GM06990 (cell line): Measurements from ENCODE around the gene MAGI1.
"Not testable (repeated sequence)": the region's sequence is repeated elsewhere in the genome, so short reads cannot be mapped to it uniquely, and the experiment has no call there.

ENCODE experiments used
- DNase-seq: peaks from one replicate; pipeline ENCODE4 v3.0.0-alpha.2; 2011; ENCODE audit not compliant: insufficient read length; ENCODE audit errors: extremely low read depth
- H3K27me3 ChIP-seq: replicated peaks from 2 replicates; pipeline ENCODE4 v1.6.0; 2011; ENCODE audit warnings: low read length; ENCODE audit not compliant: control insufficient read depth, insufficient read depth
- H3K36me3 ChIP-seq: 2 replicates; pipeline ENCODE4 v1.5.1; 2011; ENCODE audit warnings: low read length; ENCODE audit not compliant: control insufficient read depth, insufficient read depth
- H3K4me3 ChIP-seq: replicated peaks from 2 replicates; pipeline ENCODE4 v1.5.1; 2011; ENCODE audit warnings: low read depth, mild to moderate bottlenecking, control low read depth, low read length
- CTCF ChIP-seq: IDR thresholded peaks from 2 replicates; pipeline ENCODE4 v1.5.1; 2011; ENCODE audit warnings: low read length, control low read depth, mild to moderate bottlenecking, inconsistent platforms; ENCODE audit not compliant: insufficient read depth, poor library complexity, severe bottlenecking

The MAGI1 gene

GRCh38 chr3:66048051-66048395, 9.3 kb upstream of the MAGI1 start:
- no peaks in the 10 kb centered on the region for H3K36me3 ChIP-seq
- no peak for DNase-seq
- no peak for TF ChIP-seq CTCF
- no peaks in the 10 kb centered on the region for H3K27me3 ChIP-seq
- no peak overlapping the region for H3K4me3 ChIP-seq

GRCh38 chr3:66047311-66048050, 8.8 kb upstream of the MAGI1 start:
- Histone ChIP-seq H3K4me3 (no peak overlapping the region), H3K27me3 (no peaks in the 10 kb centered on the region), H3K36me3 (no peaks in the 10 kb centered on the region)
- TF ChIP-seq CTCF, result no peak
- DNase-seq, result no peak

GRCh38 chr3:66046321-66046720, 7.6 kb upstream of the MAGI1 start:
- not testable (repeated sequence) for H3K4me3 ChIP-seq, H3K27me3 ChIP-seq, H3K36me3 ChIP-seq, DNase-seq

- H3K27me3 ChIP-seq, result no peaks in the 10 kb centered on the region; the same call in none of the 2 replicates
- H3K36me3 ChIP-seq, result no peaks in the 10 kb centered on the region
- TF ChIP-seq CTCF, result no peak
- H3K4me3 ChIP-seq, result no peak overlapping the region
- no peak for DNase-seq
Measured at GRCh38 chr3:66041828-66042227, 3.1 kb upstream of the MAGI1 start.

- no peak for DNase-seq
- TF ChIP-seq CTCF, result no peak
- Histone ChIP-seq H3K36me3 (no peaks in the 10 kb centered on the region), H3K27me3 (no peaks in the 10 kb centered on the region; the same call in none of the 2 replicates), H3K4me3 (no peak overlapping the region)
Measured at GRCh38 chr3:66041116-66041515, 2.4 kb upstream of the MAGI1 start.

- Histone ChIP-seq H3K27me3 (no peaks in the 10 kb centered on the region; the same call in none of the 2 replicates), H3K4me3 (no peak overlapping the region), H3K36me3 (no peaks in the 10 kb centered on the region)
- peak; percentile 23 for DNase-seq
- TF ChIP-seq CTCF, result no peak
Measured at GRCh38 chr3:66039590-66039887, 821 bp upstream of the MAGI1 start.
